ENCODE data around the gene KITLG. TPM values are rescaled to one million over a fixed set of nuclear protein-coding genes. Genes with fewer than 3 reads are reported as not detected.
"Not testable (repeated sequence)": the region's sequence is repeated elsewhere in the genome, so short reads cannot be mapped to it uniquely, and the experiment has no call there.

The KITLG gene, protein sequence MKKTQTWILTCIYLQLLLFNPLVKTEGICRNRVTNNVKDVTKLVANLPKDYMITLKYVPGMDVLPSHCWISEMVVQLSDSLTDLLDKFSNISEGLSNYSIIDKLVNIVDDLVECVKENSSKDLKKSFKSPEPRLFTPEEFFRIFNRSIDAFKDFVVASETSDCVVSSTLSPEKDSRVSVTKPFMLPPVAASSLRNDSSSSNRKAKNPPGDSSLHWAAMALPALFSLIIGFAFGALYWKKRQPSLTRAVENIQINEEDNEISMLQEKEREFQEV
- total RNA-seq, result 77.5 TPM
- long read RNA-seq, full-length matches to known transcripts, result 43 of 54 reads
- long read RNA-seq, partial matches to known transcripts, result 3 of 54 reads
- long read RNA-seq, other reads (novel, unspliced or antisense), result 8 of 54 reads

DNA sequence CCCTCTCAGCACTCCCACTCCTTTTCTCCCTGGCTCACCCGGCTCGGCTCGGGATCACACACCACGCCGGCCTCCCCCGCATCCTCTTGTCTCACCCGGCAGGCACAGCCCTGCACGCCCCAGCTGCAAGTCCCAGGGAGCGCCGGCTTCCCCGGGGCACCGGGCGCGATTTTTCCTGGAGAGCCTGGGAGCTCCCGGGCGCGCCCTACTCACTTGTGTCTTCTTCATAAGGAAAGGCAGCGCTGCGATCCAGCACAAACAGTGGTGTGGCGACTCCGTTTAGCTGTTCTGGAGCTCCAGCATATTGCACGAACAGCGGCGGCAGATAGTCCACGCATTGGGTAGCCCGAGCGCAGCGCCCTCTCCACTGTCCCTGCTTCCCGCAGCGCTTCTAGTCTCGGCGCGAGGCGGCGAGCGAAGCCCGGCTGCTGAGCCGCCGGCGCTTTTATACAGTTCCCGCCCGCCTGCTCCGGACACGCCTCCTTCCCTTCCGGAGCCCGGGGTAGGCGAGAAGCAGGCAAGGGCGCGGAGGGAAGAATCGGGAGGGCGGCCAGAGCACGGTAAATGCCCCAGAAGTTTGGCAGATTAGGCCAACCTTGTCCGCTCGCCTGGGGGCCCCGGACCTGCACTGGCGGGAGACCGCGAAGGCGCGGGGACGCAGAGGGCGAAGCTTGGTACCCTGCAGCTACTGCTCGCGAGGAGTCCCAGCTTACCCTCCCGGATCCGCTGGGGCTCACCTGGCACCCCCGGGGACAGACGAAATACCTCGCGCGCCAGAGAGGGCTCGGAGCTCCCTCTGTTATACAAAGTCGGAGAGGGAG, at the start of gene KITLG:
TSS of gene KITLG (minus strand) at position 421 of the 821 bp plus-strand sequence. CDS start at position 228, 193 bp downstream.
- TF ChIP-seq, protein P1, sequence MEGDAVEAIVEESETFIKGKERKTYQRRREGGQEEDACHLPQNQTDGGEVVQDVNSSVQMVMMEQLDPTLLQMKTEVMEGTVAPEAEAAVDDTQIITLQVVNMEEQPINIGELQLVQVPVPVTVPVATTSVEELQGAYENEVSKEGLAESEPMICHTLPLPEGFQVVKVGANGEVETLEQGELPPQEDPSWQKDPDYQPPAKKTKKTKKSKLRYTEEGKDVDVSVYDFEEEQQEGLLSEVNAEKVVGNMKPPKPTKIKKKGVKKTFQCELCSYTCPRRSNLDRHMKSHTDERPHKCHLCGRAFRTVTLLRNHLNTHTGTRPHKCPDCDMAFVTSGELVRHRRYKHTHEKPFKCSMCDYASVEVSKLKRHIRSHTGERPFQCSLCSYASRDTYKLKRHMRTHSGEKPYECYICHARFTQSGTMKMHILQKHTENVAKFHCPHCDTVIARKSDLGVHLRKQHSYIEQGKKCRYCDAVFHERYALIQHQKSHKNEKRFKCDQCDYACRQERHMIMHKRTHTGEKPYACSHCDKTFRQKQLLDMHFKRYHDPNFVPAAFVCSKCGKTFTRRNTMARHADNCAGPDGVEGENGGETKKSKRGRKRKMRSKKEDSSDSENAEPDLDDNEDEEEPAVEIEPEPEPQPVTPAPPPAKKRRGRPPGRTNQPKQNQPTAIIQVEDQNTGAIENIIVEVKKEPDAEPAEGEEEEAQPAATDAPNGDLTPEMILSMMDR (IDR thresholded peaks at IDR 0.05), result peak; percentile 42
- peak within 1 kb of the TSS; percentile 81 for H3K27ac ChIP-seq
- H3K27me3 ChIP-seq (ENCODE audit: low read depth), result no peaks in the 10 kb centered on the region
- peak; percentile 87 for DNase-seq
- peak; percentile 96 to 97 for ATAC-seq
- no peaks in the 10 kb centered on the region for H3K36me3 ChIP-seq
- peaks cover 13% of the 10 kb centered on the region for H3K4me1 ChIP-seq
- intact Hi-C loops (cut with DNase I), result no loop called here
- H3K4me3 ChIP-seq, result peak within 1 kb of the TSS; percentile 82
- no peaks in the 10 kb centered on the region for H3K9me3 ChIP-seq

DNA sequence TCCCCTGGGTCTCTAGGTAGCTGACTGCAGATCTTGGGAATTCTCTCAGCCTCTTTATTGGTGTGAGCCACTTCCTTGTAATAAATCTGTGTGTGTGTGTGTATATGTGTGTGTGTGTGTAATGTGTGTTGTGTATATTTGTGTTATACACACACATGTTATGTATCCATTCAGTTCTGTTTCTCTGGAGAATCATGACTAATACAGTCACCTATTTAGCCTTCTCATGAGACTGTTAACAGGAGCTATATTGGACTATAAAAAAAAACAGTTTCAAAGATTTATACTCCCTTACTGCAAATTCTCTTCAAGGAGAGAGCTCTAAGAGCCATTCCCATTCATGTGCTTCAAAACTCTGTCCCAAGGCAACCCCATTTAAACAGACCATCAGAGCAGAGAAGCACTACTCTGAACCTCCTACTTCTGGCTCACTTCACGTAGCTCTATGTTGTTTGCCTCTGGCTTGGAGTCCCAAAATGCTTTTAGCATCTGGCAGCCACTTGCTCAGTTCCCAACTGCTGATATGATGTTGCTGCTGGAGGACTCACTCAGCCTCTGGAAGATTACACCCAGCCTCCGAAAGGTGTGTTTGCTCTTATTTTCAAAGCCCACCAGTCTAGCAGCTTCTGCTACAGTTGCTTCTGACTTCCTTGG, 48.7 kb upstream of the KITLG start:
- TF ChIP-seq, protein P1 (IDR thresholded peaks at IDR 0.05), result no peak
- DNase-seq (no peak), ATAC-seq (no peak)
- Histone ChIP-seq H3K4me1 (no peaks in the 10 kb centered on the region), H3K27ac (no peak overlapping the region), H3K9me3 (no peaks in the 10 kb centered on the region), H3K36me3 (no peaks in the 10 kb centered on the region), H3K4me3 (no peak overlapping the region), H3K27me3 (ENCODE audit: low read depth) (no peaks in the 10 kb centered on the region)
- intact Hi-C loops (cut with DNase I), result no loop called here

DNA sequence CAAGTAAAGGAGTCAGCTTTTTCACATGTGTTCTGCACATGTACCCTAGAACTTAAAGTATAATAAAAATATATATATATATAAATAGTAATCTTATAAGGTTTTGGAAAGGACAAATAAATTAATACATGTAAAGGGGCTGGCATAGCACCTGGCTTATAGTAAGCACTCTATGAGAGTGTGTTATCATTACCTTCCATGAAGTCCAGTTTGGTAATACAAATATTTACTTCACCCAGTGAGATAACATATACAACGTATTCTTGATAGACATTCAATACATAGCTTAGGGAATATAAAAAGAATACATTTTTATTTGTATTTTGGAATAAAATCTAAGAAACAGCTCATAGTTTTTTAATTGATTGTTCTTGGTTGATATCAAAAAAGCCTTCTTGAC, 47.8 kb upstream of the KITLG start:
- H3K4me1 ChIP-seq; H3K27ac ChIP-seq; H3K36me3 ChIP-seq; H3K4me3 ChIP-seq; H3K9me3 ChIP-seq; H3K27me3 ChIP-seq (ENCODE audit: low read depth); intact Hi-C loops (cut with DNase I); DNase-seq; ATAC-seq: not testable (repeated sequence)

DNA sequence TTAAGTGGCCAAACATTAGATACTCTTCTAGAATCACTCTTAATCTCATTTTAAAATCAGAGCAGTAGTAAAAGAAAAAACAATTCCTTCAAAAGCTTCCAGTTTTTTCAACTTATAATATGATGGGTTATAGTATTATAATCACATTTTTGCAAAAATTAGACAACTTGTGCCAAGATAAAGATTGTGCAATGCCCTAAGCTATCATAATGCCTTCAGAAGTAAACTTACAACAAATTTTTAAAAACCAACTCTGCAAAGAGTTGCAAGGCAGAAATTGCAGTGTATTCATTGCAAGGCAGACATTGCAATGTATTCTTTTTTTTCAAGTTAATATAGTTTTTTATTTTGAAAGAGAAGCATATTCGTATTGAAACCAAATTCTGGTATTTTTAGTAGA, 47.2 kb upstream of the KITLG start:
- ATAC-seq, result no peak
- TF ChIP-seq, protein P1 (IDR thresholded peaks at IDR 0.05), result no peak
- H3K4me1 ChIP-seq, result no peaks in the 10 kb centered on the region
- no peaks in the 10 kb centered on the region for H3K27me3 ChIP-seq (ENCODE audit: low read depth)
- DNase-seq, result no peak
- no peak overlapping the region for H3K27ac ChIP-seq
- no peaks in the 10 kb centered on the region for H3K36me3 ChIP-seq
- H3K9me3 ChIP-seq, result no peaks in the 10 kb centered on the region
- H3K4me3 ChIP-seq, result no peak overlapping the region
- intact Hi-C loops (cut with DNase I), result no loop called here

DNA sequence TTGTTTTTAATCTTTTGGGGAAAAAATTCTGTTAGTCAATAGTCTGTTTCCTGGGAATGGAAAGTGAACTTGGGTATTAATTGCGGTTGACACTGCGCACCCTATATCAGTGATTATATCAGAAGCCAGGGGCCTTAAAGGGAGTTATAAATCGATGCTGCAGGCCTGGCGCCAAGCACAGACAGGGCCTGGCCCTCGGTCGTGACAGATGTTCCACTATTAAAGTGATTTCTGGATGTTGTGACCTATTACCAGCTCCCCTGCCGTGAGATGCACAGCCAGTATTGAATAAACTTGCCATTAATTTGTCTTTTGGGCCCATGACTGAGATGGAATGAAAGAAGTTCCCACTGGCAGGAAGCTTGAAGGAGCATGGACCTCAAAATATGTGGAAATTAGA, 45.1 kb upstream of the KITLG start:
- H3K27ac ChIP-seq, result no peak overlapping the region
- no peaks in the 10 kb centered on the region for H3K4me1 ChIP-seq
- intact Hi-C loops (cut with DNase I), result no loop called here
- no peaks in the 10 kb centered on the region for H3K36me3 ChIP-seq
- TF ChIP-seq, protein P1 (IDR thresholded peaks at IDR 0.05), result no peak
- no peak for ATAC-seq
- H3K9me3 ChIP-seq, result no peaks in the 10 kb centered on the region
- H3K27me3 ChIP-seq (ENCODE audit: low read depth), result no peaks in the 10 kb centered on the region
- H3K4me3 ChIP-seq, result no peak overlapping the region
- DNase-seq, result no peak

Data from lower lobe of right lung (tissue), 2 donors.